ENCODE data around the gene ADCY2. TPM values are rescaled to one million over a fixed set of nuclear protein-coding genes. Genes with fewer than 3 reads are reported as not detected.

ADCY2 gene
- total RNA-seq, 2 donors from 2014 or later = 8.3 to 15.1 TPM

DNA sequence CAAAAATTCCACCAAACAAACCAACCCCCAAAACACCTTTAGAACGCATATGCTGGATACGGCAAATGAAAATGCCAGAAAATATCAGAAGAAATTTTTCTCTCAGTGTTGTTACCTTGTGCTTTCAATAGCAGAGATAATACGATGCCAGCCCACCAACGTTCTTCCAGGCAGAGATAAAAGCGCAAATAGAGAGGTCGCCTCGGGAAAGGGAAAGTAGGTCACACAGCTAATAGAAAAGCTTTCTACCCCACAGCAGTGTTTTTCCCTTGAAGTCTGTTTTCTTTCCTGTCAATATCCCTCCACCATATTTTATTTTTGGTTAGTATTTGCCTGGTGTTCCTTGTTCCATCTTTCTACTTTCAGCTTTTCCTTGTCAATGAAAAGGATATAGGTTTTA lies 353.7 kb downstream of the ADCY2 start:
- DNase-seq (ENCODE audit: low spot score) = no peak
- intact Hi-C loops (cut with DNase I) = loop anchor here (10.0 kb wide), 1 partner anchor 355 kb away; the partner anchor contains the start of gene ADCY2 (in 2 of the 2)

DNA sequence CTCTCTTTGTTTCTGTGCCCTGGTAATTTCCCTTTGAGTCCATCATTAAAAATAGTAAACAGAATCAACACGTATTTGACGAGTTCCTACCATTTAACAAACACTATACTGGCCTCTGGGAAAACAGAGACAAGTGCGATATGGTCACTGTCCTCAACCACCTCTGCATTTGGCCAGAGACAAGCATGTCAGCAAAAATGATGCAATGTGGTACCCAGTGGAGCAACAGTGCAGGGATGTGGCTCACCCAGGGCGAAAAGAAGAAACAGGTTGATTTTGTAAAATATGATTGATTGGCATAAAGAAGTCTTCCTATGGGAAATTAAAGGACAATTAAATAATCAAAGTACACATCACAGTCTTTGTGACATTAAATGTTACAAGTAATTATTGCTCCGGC lies 355.9 kb downstream of the ADCY2 start:
- intact Hi-C loops (cut with DNase I) = no loop called here
- DNase-seq (ENCODE audit: low spot score) = no peak

- intact Hi-C loops (cut with DNase I) = no loop called here
- DNase-seq (ENCODE audit: low spot score) = no peak
Observed at GRCh38 chr5:7753181-7753580, 357.2 kb downstream of the ADCY2 start.

DNA sequence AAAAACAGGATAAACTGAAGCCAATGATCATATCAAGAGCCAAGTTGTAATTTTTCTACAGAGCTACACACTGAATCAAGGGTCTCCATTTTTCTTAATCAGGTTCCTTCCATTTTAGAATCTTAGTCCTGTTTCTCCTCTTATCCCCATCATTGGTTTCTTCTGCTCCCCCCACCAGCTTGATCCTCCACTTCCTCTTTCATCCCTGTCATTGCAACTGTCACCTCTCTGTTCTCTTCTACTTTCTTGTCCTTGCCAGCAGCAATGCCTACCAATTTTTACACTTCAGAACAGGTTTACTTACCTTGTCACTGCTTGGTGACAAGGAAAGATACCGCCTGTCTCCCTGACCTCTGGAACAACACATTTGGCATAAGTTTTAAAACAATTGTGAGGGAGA lies 357.7 kb downstream of the ADCY2 start:
- DNase-seq (ENCODE audit: low spot score) = no peak
- intact Hi-C loops (cut with DNase I) = no loop called here

- intact Hi-C loops (cut with DNase I) = no loop called here
- DNase-seq (ENCODE audit: low spot score) = no peak
Observed at GRCh38 chr5:7754490-7754889, 358.6 kb downstream of the ADCY2 start.

- intact Hi-C loops (cut with DNase I) = no loop called here
- DNase-seq (ENCODE audit: low spot score) = no peak
Observed at GRCh38 chr5:7754997-7755596, 359.2 kb downstream of the ADCY2 start.

- DNase-seq (ENCODE audit: low spot score) = no peak
- intact Hi-C loops (cut with DNase I) = no loop called here
Observed at GRCh38 chr5:7755958-7756357, 360.0 kb downstream of the ADCY2 start.

DNA sequence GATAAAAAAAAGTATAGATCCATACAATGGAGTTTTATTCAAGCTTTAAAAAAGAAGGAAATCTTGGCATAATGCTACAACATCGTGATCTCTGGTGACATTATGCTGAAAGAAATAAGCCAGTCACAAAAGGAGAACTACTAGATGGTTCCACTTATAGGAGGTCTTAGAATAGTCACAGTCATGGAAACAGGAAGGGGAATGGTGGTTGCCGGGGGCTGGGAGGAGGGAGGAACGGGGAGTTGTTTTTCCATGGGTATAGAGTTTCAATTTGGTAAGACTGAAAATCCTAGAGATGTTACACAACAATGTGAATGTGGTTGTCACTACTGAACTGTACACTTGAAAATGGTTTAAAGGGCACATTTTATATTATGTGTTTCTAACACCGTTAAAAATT lies 360.5 kb downstream of the ADCY2 start:
- DNase-seq (ENCODE audit: low spot score) = no peak
- intact Hi-C loops (cut with DNase I) = no loop called here

- DNase-seq (ENCODE audit: low spot score) = no peak
- intact Hi-C loops (cut with DNase I) = no loop called here
Observed at GRCh38 chr5:7759257-7759871, 363.4 kb downstream of the ADCY2 start.

DNA sequence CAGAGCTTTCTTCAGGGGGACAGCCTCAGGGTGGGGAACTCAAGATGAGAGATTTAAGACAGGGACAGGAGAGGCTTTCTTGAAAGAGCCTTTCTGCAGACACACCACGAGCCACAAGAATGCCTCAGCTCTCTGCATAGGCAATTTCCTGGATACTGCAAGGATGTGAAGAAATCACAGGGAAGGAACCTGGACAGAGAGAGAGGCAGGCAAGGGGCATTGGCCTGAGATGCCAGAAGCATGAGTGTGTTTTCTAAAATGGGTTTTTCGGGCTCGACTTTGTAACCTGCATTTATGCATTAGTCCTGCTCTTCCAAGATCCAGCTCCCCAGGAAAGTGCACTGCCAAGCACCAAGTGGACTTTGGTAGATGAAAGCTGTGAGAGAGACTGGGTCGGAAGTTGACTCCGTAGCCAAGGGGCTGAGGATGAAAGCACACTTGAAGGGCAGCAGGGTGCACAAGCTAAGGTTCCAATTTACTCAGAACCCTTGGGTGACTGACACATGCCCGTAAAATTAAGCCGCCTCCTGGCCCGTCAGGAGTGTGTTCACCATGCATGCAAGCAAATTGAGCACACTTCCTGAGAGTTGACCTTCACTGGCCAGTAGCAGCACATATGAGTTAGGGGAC lies 364.1 kb downstream of the ADCY2 start:
- intact Hi-C loops (cut with DNase I) = no loop called here
- DNase-seq (ENCODE audit: low spot score) = no peak

GRCh38 chr5:7762267-7762666 lies 366.3 kb downstream of the ADCY2 start:
- intact Hi-C loops (cut with DNase I) = no loop called here
- DNase-seq (ENCODE audit: low spot score) = no peak

DNA sequence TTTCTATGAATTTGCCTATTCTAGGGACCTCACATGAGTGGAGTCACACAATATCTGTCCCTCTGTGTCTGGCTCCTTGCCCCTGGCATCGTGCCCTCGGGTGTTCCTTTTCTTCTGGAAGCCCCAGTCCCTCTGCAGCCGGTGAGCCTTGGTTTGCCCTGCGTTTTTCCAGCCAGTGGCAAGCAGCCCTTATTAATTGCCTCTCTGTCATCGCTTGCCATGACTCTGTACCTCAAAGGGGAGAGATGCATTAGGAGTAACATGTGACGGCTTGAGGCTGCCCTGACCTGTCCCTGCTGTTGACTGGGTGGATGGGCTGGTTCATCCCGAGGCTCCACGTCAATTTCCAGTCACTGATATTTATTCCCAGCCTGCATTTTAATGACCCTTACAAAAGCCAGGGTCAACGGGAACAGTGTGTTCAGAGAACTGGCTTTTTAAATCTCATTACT lies 367.7 kb downstream of the ADCY2 start:
- intact Hi-C loops (cut with DNase I) = no loop called here
- DNase-seq (ENCODE audit: low spot score) = no peak

DNA sequence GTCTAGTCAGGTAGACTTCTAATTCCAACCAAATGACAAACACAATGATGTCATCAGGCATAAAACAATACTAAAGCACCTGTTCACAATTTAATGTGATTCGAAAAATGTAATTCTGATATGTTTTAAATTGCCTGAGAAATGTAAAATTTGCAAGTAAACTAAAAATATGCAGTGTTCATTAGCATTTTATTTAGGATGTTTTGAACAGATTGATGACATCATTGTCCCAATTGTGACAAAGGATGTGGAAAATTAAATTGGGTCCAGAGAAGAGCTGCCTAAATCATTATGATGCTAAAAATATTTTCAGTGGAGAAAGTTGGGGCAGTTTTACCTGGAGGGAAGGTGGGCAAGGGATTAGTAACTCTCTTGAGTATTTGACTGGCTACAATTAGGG lies 368.5 kb downstream of the ADCY2 start:
- intact Hi-C loops (cut with DNase I) = no loop called here
- no peak for DNase-seq (ENCODE audit: low spot score)

DNA sequence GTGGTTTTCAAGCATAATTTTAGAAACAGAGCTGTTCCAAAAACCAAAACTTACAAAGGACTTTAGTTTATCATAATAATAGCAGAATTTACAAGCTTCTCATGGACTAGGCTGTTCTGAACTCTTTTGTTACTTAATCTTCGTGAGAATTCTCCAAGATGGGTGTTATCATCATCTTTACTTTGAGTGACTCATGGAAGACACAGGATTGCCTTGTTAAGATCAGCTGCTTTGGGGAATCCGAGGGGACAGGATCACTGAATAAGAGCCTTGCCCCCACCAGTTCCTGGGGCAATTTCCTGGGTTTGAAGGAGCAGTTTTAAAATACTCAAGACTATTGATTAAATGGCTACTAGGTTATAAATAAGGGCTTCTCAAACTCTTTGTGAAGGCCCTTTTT lies 374.5 kb downstream of the ADCY2 start:
- no peak for DNase-seq (ENCODE audit: low spot score)
- intact Hi-C loops (cut with DNase I) = no loop called here

DNA sequence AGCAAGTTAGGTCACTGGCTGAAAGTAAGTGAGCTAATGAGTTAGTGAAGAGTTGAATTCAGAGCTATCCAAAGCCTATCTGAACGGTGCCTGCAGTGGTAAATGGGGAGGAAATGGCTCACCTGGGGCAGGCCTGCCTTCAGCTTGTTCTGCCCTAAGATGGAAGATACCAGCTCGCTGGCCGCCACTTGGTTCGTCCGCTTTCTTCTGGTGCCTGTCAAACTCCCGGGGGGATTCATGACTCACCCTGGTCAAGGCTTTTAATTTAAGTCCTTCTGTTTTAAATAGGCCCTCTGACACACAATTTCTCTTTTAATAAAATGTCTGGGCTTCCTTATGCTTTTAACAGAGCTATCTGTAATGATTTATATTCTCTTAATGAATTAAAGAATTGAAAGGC lies 376.2 kb downstream of the ADCY2 start:
- intact Hi-C loops (cut with DNase I) = loop anchor here in 1 of 2 donors (2.0 kb wide), 1 partner anchor 67 kb away; no protein-coding TSS in a partner anchor
- DNase-seq (ENCODE audit: low spot score) = no peak

DNA sequence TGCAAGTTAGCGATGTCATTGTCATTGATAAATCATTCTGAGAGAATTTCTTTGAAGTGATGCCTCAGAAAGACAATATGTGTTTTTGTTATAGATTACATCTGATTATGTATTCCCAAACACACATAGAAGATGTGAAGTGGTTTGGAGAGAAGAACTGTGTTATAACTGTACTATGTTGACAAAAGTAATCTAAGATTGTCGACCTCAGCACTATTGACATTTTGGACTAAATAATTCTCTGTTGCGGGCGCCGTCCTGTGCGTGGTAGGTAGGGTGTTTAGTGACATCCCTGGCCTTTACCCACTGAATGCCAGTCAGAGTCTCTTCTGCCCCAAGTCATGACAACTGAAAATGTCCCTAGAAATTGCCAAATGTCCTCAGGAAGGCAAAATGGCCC lies 377.2 kb downstream of the ADCY2 start:
- intact Hi-C loops (cut with DNase I) = loop anchor here in 1 of 2 donors (2.0 kb wide), 1 partner anchor 66 kb away; no protein-coding TSS in a partner anchor

GRCh38 chr5:7776442-7776841 lies 380.5 kb downstream of the ADCY2 start:
- intact Hi-C loops (cut with DNase I) = no loop called here
- DNase-seq (ENCODE audit: low spot score) = no peak

More for the DNA sequence above, 377.2 kb downstream of the ADCY2 start:
- DNase-seq (ENCODE audit: low spot score) = no peak

DNA sequence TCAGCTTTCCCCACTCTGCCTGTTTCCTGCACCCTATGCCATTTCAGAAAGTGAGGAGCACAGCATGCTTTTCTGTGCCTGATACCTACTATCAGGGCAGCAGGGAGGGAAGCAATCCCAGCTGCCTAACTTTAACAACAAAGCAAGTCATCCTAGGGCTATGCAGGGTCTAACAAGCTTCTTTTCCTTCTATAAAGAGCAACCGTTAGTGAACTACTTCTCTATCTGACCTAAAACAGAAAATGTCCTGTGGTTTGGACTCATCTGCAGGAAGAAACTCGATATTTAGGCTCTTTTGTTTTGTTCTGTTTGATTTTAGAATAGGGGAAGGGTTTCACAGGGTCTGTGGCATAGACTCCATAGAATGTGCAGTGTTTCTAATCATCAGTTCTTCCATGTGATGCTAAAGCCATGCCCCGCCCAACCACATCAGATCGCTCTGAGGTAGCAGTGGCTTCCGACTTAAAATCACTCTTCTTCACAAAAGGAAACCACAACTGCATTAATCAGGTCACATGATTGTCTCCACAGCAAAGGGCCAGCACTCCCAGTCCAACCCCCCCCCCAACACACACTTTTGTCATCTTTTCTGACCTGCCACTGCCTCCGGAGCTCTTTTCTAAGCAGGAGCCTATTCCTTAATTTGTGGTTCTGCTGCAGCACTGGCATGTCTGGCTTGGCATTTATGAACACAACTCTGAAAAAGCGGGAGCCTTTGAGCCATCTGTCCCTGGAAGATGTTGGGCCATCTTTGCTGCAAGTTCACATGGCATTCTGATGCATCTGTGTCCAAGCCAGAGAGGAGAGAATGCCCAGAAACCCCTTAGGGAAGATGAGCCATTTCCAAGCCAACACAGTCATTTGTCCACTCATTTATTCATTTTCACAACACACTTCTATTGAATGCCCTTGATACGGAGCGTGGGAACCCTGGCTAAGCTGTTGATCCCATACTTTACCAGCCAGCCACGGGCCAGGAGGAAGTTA lies 383.4 kb downstream of the ADCY2 start:
- DNase-seq (ENCODE audit: low spot score) = no peak
- intact Hi-C loops (cut with DNase I) = no loop called here

GRCh38 chr5:7781899-7782298 lies 386.0 kb downstream of the ADCY2 start:
- no peak for DNase-seq (ENCODE audit: low spot score)
- intact Hi-C loops (cut with DNase I) = no loop called here
